T-helper 2 cell (primary cell): ENCODE measurements around the gene NRG3.
"Not testable (repeated sequence)": the region's sequence is repeated elsewhere in the genome, so short reads cannot be mapped to it uniquely, and the experiment has no call there.

ENCODE experiments used
- DNase-seq, 5 experiments: peaks; one replicate each; pipeline versions ENCODE4 v3.0.0 to v3.0.0-alpha.2; 2012 to 2022

The NRG3 gene

DNA sequence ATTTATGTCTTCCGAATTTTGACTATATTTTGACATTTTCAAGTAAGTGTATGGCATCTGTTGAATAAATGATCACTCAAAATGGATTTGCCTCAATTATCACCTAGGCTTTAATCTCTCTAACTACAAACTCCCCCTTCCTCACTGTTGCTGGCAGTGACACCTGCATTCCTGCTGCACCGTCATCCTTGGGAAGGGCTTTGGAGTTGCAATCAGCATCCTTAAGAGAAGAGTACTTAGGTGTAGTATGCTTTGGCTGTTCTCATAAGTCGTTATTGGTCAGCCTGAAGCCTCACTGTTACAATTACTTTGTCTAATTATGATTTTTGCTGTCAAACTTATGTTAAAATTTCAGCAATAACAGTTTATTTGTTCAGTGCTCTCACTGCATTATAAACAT, 415.0 kb downstream of the NRG3 start:
- no peak for DNase-seq

DNA sequence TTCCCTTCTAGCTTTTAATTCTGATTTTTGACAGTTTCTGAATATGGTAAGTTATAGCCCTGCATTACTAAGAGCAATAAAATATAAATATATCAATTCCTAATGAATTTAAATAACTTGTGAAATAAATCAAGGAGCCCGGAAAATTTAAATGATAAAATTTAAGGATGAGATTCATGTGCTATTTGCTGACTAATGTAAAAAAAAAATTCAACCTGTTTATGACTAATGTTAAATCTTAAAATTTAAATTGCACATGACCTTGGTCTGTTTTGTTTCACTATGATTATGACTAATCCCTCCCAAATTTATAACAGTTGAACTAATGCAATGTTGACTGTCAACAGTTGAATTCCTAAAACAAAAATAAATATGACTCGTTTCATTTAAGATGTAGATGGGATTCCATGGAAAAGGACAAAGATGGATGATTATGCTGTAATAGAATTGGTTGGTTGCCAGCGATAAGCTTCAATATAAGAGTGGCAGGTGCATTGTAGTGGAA, 419.9 kb downstream of the NRG3 start:
- no peak for DNase-seq

DNA sequence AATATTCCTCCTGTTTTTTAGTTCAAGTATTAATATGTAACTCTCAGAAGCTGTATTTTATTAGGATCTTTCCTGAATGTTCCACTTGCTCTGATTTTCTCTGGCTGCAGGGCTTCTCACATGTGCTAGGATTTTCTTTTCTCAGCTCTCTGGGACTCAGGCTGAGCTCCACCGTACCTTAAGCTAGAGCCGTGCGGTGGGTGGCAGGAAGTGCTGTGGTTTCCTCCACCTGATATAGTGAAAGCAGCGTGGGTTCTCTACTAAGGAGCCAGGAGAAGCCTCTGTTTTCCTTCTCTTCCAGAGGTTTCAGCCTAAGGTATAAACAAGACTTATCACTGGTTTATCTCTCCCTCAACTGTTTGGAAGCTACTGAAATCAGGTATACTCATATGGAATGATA, 433.6 kb downstream of the NRG3 start:
- peak in 1 of 5 experiments; percentile 8 for DNase-seq

DNA sequence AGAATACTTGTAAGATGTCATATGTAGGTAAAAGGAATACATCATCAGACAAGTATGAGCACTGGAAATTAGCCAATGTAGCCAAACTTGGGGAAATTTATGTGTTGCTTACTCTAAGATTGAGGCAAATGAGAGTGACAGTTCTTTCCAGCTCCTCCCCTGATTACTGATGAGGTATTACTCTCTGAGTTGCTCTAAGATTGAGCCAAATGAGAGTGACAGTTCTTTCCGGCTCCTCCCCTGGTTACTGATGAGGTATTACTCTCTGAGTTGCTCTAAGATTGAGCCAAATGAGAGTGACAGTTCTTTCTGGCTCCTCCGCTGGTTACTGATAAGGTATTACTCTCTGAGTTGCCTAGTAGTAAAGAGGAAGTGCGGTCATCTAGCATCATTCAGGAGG, 435.8 kb downstream of the NRG3 start:
- no peak for DNase-seq

DNA sequence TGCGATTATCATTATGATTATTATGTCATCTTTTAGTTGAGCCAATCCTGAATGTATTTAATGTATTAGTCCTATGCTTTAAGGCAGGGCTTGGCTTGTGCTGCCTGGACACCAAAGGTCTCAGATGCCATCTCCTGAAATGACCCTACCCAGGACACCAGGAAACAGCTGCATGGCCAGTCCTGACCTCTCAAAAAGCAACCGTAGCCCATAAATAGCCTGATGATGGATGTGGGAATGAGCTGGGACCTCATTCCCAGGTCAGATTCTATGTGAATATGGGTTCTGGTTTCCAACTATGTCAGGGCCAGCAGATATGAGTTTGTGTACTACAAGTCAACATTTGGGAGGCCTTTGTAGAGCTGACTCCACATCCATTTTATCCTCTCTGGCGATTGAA, 438.4 kb downstream of the NRG3 start:
- no peak for DNase-seq

DNA sequence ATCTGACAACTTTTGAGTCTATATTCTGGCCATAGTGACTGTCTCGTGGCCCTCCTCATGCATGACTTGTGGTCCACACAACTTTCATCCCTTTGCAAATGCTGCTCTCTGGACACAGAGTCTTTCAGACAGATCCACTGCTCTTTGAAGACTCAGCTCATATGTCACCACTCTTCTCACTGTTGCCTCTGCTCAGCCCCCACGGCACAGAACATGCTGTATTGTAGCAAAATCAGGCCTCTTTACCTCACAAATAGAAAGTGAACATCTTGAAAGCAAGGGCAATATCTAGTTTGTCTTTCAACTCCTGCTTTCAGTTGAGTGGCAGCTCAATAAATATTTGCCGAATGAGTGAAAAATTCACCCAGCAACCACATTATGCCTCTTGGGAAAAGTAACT, 443.5 kb downstream of the NRG3 start:
- DNase-seq = no peak

DNA sequence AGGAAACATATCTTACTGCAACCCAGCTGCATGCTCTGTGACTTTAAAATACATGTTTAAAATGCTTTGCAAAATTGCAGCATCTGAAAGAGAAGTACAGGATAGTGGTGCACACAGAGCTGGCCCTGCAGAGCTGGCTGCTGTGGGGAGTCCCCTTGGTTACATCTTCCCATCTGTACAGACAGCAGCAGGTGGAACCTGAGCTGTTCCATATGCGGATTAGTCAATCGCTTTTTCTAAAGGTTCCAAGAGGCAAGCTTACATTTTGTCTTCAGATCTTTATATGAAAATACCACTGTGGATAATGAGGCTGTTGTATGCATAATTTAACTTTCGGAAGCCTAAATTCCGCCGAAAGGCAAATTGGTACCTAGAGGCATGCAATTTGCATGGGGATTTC, 444.1 kb downstream of the NRG3 start:
- no peak for DNase-seq

DNA sequence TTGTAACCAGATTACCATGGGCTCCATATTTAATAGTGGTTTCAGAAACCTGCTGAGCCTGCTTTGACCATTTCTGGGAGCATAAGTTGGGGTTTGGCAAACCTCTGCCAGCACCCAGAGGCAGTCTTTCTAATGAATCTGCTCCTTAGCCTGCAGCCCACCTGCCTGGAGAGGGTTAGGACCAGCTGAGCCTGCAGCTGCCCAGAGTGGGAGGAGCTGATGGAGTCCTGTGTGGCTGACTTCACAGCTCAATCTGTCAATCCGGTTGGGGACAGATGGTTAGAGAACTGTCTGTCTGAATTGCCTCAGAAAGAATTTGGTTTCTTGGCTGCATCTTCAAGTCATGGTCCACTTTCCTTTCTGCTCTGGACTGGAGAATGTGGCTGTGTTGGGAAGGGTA, 444.6 kb downstream of the NRG3 start:
- no peak for DNase-seq

DNA sequence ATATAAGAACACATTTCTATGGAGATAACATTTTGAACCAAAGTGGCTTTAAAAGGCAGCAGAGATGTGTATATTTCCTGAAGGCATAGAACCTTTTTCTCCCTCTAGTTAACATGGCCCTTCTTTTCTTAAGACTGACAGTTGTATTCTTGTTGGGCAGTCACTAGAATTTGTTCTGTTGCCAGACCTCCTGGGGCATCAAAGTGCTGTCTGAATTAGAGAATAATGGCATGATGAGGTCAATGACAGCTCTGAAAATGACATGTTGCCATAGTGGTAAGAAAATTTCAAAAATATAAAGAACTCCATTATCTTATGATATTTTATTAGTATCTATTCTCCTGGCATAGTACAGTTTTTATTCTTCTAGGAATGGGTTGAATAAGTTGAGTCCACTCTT, 446.7 kb downstream of the NRG3 start:
- DNase-seq = no peak

DNA sequence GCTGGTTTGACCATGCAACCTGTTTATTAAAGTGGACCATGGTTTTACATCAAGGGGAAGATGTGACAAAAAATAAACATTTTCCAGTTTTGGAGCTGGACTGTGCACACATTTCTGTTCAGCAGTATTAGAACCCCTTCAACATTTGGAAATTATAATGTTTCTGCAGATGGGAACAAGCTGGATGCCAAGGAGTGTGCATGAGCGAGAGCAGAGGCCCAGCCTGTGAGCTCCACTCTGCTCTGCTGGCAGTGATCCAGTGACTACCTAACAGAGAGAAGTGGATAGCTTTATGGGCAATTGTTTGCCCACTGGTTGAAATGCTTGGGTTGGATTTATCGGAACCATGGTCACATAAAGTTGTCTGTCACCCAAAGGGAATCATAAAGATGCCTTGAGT, 456.7 kb downstream of the NRG3 start:
- no peak for DNase-seq

DNA sequence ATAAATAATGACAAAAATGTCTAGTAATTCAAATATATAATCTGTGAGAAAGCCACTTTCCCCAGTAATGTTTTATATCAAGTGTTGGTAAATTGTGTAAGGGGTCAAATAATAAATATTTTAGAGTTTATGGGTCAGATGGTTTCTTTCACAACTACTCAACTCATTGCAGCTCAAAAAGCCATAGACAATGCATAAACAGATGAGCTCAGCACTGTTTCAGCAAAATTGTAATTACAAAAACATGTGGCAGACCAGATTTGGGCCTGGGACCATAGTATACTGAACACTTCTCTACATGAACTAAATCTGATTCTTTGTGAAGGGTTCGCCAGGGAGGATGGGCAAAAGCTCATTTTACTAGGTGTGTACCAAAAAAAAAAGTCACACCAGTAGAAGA, 460.8 kb downstream of the NRG3 start:
- DNase-seq = no peak

DNA sequence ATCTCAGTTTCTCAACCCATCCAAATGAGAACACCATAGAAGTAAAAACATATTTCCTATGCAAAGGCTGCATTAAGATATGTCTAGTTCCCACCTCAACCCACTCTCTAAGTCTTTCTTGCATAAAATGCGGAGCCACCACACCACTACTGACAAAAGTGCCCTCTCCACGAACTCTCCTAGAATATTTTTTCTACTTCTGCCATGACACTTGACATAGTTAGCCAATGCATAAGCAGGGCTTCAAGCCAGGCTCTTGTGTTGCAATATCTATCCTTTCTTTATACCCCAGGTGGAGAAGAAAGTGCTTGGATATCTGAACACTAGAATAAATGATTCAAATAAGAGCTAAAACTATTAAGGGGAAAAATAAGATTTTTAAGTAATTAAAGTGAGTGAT, 465.2 kb downstream of the NRG3 start:
- DNase-seq = no peak

DNA sequence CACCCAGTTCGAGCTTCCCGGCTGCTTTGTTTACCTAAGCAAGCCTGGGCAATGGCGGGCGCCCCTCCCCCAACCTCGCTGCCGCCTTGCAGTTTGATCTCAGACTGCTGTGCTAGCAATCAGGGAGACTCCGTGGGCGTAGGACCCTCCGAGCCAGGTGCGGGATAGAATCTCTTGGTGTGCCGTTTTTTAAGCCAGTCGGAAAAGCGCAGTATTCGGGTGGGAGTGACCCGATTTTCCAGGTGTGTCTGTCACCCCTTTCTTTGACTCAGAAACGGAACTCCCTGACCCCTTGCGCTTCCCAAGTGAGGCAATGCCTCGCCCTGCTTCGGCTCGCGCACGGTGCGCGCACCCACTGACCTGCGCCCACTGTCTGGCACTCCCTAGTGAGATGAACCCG, 474.6 kb downstream of the NRG3 start:
- DNase-seq = not testable (repeated sequence)

DNA sequence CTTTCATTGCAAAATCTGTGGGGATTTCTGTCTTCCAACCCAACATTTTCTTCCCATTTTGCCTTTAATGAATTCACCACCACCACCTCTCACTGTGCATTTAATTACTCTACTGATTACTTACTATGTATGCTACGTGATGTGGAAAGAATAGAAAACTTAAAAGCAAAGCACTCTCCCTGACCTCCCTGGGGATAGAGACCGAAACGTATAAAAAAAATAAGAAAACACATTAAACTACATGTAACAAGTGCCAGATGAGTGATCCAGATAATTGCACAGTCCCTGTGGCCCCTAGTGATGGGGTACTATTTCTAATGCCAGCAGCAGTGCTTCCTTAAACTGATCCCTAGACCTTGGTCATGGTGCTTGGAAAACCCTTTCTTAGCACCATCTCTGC, 478.4 kb downstream of the NRG3 start:
- DNase-seq = no peak

DNA sequence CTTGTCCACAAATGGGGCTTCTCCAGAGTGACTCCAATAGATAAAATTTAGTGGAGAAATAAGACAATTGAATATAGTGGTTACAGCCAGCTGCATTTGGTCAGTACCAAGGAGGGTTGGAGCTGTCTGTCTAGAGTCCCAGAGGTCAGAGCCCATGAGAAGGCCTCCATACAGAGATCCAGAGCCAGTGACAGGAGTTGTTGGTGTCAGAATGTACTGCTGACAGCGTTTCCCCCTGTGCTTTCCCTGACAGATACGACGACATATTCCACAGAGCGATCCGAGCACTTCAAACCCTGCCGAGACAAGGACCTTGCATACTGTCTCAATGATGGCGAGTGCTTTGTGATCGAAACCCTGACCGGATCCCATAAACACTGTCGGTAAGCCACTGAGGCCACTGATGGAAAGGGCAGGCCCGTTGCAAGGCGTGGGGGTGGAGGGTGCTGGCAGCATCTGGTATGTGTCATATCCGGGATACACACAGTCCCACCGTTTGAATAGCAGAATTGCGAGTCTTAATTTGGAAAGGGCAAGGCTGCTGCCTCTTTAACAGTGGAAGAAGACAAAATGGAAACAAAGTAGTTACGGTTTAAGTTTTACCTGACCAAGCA, 483.6 kb downstream of the NRG3 start:
- DNase-seq = no peak

DNA sequence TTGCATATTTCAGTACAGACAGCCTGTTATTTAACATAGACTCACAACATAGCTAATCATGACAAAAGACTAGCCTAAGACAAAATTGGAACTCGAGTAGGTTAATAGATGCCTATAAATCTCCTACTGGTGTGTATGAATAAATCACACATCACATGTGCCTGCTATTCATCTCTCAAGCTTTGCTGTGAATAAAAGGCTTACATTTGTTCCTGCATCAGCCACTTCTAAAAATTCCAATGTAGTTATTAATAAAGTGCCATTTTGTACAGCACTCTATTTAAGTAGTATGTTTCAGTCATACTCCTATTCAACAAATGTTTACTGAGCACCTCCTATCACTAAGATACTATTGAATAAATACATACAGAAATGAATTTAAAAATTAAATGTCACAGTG, 486.3 kb downstream of the NRG3 start:
- DNase-seq = no peak

DNA sequence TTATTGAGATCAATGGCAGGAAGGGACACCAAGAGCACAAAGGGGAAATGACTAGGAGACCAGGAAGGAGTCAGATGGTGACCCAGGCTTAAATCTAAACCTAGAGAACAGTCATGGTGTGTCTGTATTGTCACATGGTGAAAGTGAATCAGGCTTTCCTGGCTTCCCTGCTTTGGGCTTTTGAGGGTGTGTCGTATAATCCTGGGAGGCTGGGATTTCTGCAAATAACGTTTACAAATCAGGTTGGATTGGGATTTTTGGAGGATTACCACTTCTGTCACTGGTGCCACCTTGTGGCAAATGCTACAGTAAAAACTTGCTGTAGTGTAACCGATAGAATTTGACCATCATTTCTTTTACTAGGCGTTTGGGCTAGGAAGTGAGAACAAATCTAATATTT, 502.6 kb downstream of the NRG3 start:
- DNase-seq = no peak

DNA sequence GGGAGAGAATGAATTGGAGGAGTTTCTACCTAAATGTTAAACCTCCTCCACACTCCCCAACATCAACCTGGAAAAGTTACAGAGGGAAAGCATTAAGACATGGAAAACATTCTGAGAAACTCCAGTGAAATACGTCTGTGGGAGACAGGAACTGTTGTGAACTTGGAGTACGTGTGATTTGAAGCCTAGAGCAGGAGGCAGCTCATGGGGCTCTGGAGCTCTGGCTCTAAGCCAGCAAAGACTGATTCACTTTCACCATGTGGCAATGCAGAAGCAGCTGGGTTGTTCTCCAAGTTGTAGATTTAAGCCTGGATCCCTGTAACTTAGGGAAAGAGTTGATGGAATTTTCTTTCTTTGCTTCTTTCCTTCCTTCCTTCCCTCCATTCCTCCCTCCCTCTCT, 503.2 kb downstream of the NRG3 start:
- no peak for DNase-seq

DNA sequence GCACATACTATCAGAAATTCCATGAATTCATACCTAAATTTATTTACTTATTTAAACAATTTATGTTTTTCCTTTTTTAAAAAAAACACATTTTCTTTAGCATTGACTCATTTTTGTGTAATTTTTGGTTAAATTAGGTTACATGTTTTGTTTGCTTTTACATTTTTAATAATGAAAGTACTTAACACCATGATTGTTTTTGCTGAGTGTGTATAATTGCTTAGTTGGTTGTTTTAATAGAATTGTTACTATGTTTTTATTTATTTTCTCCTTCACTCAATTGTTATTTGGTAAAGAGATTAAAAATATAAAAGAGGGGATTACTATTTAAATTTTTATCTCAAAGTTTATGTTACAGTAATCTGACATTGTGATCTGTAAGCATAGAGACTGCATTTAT, 508.4 kb downstream of the NRG3 start:
- no peak for DNase-seq

DNA sequence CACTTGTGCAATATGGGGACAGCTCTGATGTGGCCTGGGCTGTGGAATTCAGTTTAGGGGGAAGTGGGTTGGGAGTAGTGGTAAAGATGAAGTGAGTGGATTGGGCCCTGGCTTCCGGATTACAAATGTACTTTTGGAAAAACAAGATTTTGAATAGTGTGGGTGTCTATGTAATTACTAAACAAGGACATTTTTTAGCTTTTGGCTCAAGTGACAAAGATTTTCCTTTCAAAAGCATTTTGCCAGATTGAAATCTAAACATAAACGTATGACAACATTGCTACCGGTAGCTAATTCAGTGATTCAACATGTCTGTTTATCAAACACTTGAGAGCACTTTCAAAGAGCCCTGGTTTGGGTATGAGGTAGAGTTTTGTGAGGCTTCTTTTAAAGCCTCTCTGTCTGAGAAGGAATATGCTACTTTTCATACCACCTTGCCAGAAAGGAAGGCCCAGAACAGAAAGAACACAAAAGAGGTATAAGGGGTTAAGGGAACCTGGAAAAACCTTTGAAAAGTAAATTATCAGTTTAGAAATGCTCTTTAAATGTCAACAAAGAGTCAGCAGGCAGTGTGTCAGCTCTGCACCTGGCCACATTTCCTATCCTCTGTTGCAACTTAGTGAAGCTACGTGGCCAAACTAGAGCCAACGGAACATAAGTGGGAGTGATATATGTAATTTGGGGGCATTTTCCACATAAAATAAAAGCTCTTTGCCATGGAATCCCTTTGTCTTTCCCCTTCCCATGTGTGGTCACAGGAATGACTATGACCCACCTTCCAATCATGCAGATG, 516.1 kb downstream of the NRG3 start:
- no peak for DNase-seq

DNA sequence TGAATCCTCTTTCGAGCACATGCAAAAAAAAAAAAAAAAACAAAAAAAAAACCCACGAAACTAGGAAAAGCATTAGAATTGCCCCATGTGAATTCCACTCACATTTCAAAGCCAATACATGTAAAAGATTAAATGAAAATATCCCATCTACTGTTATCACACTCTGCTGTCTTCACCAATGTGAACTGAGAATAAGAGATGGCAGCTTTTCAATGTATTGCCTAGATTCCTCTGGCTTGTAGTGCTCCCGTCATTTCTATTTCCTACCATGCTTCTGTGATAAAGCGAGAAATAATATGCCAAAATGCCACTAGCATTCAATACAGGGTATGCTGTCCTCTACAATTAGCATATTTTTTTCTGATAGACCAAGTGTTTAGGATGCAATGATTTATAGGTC, 517.0 kb downstream of the NRG3 start:
- no peak for DNase-seq

DNA sequence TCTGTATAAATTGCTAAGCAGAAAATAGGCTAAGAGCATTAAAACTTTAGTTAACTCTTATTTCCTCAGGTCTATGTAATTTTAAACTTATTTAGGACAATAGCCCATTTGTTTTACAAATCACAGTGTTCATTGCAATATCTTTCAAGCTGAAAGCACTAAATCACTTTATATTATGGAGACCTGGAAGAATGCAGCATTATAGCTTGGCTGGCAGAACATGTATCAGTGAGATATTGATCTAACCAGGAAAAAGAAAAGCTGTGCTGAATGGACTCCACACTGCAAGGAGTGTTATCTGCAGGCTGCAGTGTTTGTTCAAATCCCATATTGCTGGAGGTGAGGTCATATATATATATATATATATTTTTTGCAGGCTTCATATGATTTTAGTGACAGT, 517.5 kb downstream of the NRG3 start:
- DNase-seq = no peak

DNA sequence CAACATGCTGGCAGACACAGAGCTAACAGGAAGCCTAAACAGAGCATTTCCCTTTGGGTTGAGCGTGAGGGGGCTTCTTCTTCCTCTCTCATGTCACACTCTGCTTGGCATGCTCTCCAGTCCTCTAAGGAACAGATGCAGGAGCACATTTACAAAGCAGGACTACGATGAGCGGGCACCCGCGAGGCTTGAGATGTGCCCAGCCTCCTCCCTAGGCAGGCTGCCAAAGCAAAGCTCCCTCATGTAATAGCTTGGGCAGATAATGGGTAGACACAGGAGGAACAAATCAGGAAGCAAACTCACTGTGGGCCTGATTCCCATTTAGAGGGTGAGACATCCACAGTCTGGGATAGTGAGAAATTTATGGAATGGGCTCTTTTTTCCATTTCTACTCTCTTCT, 519.1 kb downstream of the NRG3 start:
- no peak for DNase-seq

DNA sequence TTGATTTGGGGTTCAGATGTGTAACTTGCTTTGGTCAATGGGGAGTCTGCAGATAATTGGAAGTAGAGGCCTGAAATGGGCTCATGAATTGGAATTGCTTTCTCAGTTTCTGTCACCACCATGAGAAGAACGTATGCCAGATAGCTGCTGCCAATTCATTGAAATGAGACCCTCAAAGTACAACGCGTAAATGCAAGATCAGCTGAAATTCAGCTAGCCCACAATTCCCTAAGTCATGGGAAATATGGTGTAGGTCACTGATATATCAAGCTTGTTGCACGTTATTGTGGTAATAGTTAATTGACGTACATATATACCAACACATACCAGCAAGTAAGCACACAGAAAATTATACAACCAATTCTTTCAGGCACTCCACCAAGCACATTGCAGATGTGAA, 520.0 kb downstream of the NRG3 start:
- no peak for DNase-seq

DNA sequence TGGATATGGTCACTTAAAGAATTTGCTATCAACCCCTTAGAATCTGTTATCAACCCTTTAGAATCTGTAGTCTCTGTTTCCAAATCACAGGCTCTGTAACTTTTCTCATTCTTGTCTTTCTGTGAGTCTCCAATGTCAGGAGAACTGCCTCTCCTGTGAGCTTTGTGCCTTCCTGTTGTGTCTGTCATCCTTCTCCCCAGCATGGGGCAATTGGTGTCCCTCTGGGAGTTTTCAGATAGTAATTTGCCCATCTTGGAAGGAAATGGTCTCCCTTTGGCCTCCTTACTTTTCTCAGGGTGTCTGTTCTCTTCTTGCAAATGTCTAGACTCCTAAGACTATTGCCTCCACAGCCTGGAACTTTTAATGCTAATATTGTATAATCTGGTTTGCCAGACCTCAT, 521.9 kb downstream of the NRG3 start:
- DNase-seq = no peak
